UCSD-AML1 (cell line): ENCODE results near the gene CCDC191.

Source experiments
- DNase-seq: peaks from one replicate; lab custom pipeline; 2025; ENCODE audit not compliant: unreplicated experiment; lab: John Stamatoyannopoulos, UW

Gene CCDC191

GRCh38 chr3:114056130-114057010 is at the start of gene CCDC191, which contains the start of gene QTRT2:
CCDC191 (minus strand) TSS chr3:114056526; CDS start chr3:114056466, 60 bp downstream.
QTRT2 (plus strand) TSS chr3:114056737; CDS start chr3:114065258, 8,521 bp downstream.
- peak; percentile 96 for DNase-seq

- no peak for DNase-seq
These were observed 48.1 kb upstream of the CCDC191 start for GRCh38 chr3:114104414-114104813.

GRCh38 chr3:114103858-114104257 is 47.5 kb upstream of the CCDC191 start:
- DNase-seq: no peak

GRCh38 chr3:114103181-114103580 is 46.9 kb upstream of the CCDC191 start:
- no peak for DNase-seq

GRCh38 chr3:114101101-114101500 is 44.8 kb upstream of the CCDC191 start:
- DNase-seq: no peak

- no peak for DNase-seq
These were observed 39.5 kb upstream of the CCDC191 start for GRCh38 chr3:114095796-114096195.

- no peak for DNase-seq
These were observed 37.3 kb upstream of the CCDC191 start for GRCh38 chr3:114093596-114093995.

GRCh38 chr3:114093016-114093380 is 36.7 kb upstream of the CCDC191 start:
- no peak for DNase-seq

GRCh38 chr3:114092151-114093015 is 36.1 kb upstream of the CCDC191 start:
- DNase-seq: no peak

- DNase-seq: no peak
These were observed 33.3 kb upstream of the CCDC191 start for GRCh38 chr3:114089675-114090074.

- DNase-seq: no peak
These were observed 30.0 kb upstream of the CCDC191 start for GRCh38 chr3:114086356-114086755.

- no peak for DNase-seq
These were observed 26.8 kb upstream of the CCDC191 start for GRCh38 chr3:114083112-114083511.

- no peak for DNase-seq
These were observed 24.7 kb upstream of the CCDC191 start for GRCh38 chr3:114081037-114081436.

GRCh38 chr3:114080201-114080600 is 23.9 kb upstream of the CCDC191 start:
- DNase-seq: no peak

- DNase-seq: no peak
These were observed 23.4 kb upstream of the CCDC191 start for GRCh38 chr3:114079761-114080160.

- DNase-seq: no peak
These were observed 21.8 kb upstream of the CCDC191 start for GRCh38 chr3:114078126-114078525.

- DNase-seq: no peak
These were observed 20.4 kb upstream of the CCDC191 start for GRCh38 chr3:114076711-114077110.

- DNase-seq: no peak
These were observed 15.5 kb upstream of the CCDC191 start for GRCh38 chr3:114071786-114072185.

- DNase-seq: no peak
These were observed 12.0 kb upstream of the CCDC191 start for GRCh38 chr3:114068336-114068735.

- no peak for DNase-seq
These were observed 11.5 kb upstream of the CCDC191 start for GRCh38 chr3:114067804-114068203.

GRCh38 chr3:114060906-114061655 is 4.8 kb upstream of the CCDC191 start:
- DNase-seq: no peak
